HTERT RPE-1 (cell line): Measurements from ENCODE around the gene RGS16.

ENCODE experiments used
- in situ Hi-C: fragments of 300-500 bp; cut with MboI; formaldehyde crosslinking; loops from 4 replicates; pipeline ENCODE4 v1.14.3; 2020; ENCODE audit warnings: low sequenced_read_pairs

Gene RGS16

DNA sequence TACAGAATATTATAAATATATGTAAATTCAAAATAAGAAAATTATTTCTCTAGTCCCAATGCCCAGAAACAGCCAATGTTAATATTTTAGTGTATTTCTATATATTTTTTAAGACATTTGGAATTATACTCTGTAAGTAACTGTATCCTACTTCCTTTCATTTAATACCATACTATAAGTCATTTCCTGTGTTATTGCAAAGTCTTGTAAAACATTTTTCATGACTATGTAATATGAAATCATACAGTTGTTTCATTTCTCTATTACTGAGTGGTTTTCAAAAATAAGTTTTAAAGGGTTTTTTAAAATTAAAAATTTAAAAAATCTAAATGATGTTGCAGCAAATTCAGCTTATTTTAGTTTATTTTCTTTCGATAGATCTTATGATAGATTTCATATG lies 17.1 kb downstream of the RGS16 start:
- in situ Hi-C loops = no loop called here

DNA sequence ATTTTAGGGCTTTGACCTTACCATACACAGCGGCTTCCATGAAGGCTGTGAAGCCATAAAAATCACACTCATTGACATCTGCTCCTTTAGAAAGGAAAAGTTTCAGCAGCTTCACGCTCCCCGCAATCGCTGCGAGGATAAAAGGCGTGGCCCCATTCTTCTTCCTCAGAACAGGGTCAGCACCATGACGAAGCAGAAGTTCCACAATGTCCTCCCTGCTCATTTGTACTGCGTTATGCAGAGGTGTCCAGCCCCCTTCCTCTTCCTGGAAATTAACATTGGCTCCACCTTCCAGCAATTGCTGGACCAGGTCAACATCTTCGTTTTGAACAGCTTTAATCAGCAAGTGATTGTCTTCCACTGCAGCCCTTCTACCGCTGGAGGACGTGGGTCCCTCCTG lies 17.8 kb downstream of the RGS16 start:
- in situ Hi-C loops = no loop called here

DNA sequence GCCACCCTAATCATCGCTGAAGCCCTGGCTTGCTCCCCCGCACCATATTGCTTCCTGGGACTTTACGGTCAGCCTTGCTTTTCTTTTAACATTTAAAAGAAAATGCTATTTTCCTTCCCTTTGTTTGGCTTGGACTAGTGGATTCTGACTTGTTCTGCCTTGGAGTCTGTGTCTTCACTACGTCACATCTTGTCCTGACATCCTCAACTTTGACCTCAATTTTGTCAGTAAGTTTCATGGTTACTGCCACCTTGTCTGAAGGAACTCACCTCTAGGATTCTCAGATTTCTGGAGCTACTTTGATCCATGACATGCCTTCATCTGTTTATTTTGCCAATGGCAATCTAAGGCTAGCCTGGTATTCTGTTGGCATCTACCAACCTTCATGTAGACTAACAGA lies 19.4 kb downstream of the RGS16 start:
- in situ Hi-C loops = no loop called here

DNA sequence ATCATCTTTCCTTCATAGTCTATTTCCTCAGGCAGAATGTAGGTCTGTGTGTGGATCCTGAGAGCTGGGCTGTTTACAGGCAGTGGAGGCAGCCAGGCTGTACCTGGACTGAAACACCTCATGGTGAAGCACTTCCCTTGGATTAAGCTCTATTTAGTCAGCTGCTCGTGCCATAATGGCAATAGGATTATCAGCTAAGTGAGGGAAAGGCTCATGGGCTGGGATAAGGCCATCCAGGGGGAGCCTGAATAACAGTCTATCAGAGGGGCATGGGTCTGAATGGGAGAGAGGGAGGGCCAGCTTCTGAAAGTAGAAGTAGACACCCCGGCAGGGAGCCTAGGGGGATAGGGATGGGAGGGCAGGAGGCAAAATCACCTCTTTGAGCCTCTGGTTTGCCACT lies 23.5 kb downstream of the RGS16 start:
- in situ Hi-C loops = no loop called here

- in situ Hi-C loops = no loop called here
These were observed 28.5 kb downstream of the RGS16 start for GRCh38 chr1:182575540-182576149.

DNA sequence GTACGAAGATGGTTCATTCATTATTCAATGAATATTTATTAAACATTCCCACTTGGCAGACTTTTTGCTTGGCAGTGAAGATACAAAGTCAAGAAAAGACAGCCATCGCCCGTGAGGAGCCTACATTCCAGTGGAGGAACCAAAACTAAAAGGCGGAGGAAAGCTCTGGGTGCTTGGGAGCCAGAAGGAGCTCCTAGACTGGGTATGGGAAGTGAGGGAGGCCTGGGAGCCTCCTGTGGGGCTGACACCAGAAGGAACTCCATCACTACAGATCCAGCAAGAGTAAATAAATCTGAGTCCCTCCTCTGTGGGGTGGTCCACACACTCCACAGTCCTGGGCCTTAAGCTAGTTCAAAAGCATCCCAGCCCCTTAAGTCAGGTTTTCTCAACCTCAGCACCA lies 30.0 kb downstream of the RGS16 start:
- in situ Hi-C loops = no loop called here

GRCh38 chr1:182570611-182570970 lies 33.6 kb downstream of the RGS16 start:
- in situ Hi-C loops = no loop called here

DNA sequence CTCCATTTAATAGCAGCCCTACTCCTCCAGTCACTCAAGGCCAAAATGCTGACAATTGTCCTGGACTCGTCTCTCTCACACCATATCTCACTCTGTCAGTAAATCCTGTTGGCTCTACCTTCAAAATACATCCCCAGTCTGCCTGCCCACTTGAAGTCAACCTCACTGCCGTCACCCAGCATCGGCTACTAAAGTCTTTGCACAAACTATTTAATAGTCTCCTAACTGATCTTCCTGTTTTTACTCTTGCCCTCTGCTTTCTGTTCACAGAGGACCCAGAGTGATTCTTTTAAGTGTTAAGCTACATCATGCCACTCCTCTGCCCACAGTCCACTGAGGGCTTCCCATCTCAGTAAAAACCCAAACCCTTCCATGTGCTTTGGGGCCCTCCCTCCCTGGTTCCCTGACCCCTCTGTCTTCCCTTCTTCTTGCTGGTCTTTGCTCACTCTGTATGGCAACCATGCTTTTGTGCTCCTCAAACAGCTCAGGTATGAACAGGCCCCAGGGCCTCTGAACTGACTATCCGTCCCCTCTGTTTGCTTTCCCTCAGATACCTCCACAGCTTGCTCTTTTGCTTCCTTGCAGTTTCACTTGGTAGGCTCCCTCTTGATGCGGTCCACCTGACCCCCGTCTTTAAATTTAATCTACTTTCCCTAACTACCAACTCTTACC lies 34.1 kb downstream of the RGS16 start:
- in situ Hi-C loops = no loop called here

GRCh38 chr1:182568647-182569284 lies 35.4 kb downstream of the RGS16 start:
- in situ Hi-C loops = no loop called here

GRCh38 chr1:182567629-182568028 lies 36.6 kb downstream of the RGS16 start:
- in situ Hi-C loops = no loop called here

DNA sequence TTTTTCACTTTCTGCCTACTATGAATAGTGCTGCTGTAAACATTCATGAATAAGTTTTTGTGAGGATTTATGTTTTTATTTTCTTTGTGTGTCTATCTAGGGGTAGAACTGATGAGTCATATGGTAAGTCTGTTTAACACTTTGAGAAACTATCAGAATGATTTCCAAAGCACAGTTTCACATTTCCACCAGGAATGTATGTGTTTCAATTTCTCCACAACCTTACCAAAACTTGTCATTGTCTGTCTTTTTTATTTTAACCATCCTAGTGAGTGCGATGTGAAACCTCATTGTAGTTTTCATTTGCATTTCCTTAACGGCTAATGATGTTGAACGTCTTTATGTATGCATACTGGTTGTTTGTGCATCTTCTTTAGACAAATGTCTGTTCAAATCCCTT lies 38.7 kb downstream of the RGS16 start:
- in situ Hi-C loops = no loop called here

DNA sequence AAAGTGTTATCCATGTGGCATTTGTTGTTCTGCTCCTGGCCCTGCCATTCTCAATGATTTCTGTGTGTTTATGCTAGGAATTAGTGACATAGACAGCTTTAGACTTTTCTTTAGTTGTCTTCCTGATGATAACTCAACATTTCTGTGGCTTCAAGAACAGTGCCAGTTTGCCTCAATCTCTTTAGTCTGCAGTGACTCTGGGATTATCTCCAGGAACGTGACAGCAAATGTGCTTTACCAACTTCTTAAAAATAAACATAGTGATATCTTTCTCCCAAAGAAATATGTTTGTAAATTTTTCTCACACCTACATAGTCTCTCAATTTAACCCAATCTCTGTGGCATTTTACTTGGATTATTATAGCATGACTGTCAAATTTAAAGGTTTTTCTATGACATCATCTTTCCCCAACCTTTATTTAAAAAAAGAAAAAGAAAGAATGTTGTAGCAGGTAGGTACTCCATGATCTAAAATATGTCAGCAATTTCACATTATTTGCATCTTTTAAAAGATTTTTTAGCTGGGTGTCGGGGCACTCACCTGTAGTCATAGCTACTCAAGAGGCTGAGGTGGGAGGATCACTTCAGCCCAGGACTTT lies 39.7 kb downstream of the RGS16 start:
- in situ Hi-C loops = no loop called here

GRCh38 chr1:182563095-182563494 lies 41.1 kb downstream of the RGS16 start:
- in situ Hi-C loops = no loop called here

DNA sequence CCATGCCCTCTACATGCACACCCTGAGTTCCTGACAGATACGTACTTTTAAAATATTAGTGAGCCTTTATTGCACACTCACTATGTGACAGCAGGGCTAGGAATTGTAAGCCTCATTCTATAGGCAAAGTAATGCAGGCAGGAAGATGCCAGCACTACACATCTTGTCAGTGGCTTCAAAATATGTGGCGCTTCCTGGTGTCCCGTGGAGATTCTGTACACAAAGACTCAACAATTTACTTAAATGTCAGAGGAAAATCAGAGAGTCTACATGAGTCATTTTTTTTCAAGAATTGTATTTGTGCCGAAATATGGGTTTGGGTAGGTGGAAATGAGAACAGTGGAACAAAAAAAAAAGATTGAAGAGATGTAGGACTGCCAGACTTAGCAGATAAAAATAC lies 42.7 kb downstream of the RGS16 start:
- in situ Hi-C loops = no loop called here

DNA sequence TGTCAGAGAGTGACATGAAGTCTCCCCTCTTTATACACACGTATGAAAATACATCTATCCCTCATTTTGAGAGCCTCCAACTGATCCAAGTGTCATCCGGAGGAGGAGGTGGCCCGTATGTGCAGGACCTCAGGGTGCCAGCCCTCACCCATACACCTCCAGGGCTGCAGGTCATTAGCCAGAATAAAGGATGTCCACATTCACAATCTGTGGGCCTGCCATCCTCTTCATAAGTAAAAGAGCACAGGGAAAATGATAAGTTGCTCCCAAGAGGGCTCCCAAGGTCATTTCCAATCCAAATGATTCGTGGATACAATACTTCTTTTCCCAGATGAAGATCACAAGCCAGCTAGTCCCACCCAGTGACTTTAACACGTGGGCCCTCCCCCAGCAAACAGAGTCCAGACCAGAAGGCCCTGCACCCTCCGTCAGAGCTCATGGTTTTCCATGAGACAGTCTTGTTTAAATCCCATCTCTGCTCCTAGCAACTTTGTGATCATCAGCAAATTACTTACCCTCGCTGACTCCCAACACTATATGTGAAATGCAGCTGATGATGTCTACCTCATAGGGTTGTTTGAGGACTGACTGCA lies 43.7 kb downstream of the RGS16 start:
- in situ Hi-C loops = no loop called here

DNA sequence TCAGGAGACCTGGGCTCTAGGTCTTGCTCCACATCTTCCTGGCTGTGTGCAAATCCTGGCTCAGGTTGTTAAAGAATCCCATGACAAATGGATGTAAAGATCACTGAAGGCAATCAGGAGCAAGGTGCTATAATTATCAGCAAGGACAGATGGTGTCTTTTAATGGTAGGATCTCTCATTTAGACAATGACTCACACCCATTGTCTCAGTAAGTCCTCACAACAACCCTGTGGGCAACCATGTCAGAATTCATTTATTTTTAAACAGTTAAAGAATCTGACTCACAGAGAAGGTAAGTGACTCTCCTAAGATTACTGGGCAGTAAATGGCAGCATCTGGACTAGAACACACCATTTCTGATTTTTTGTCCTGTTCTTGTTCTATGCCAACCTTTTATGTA lies 47.9 kb downstream of the RGS16 start:
- in situ Hi-C loops = no loop called here

DNA sequence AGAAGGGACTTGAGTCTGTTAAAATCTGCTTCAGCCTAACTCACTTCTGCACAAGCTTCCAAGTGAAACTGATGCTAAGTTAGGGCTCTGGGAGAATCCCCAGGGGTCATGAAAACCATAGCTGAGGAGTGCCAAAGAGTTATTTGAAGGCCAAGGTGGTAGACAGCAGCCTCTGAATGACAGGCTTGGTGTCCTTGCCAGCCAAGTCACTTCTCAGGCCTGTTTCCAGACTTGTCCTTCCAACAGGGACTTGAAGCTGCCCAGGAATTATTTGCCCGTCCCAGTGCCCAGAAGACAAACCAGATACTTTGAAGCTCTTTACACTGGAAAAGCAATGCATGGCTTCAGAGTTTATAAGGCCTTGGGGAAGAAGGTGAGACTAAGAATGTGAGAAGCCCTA lies 48.7 kb downstream of the RGS16 start:
- in situ Hi-C loops = no loop called here

GRCh38 chr1:182552527-182552926 lies 51.7 kb downstream of the RGS16 start:
- in situ Hi-C loops = no loop called here

GRCh38 chr1:182549811-182550210 lies 54.4 kb downstream of the RGS16 start:
- in situ Hi-C loops = no loop called here

DNA sequence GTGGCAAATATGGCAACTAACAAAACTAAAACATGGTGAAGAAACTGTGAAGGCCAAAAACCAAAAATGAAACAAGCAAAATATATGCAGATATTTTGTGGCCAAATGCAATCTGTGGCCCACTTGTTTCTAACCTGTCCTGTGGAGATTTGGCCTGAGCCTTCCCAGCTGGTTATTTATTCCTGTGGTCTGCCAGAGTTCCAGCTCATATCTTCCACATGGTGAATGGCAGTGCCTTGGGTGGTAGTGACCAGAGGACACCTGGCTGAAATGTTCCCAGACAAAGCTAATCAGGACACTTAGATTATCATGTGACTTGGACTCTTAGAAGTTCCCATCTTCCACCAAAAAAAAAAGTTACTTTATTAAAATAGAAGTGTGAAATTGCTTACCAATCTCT lies 54.8 kb downstream of the RGS16 start:
- in situ Hi-C loops = no loop called here
